Measurements from ENCODE around the gene CACNA2D4.

The CACNA2D4 gene

GRCh38 chr12:1847411-1847810 lies 71.0 kb downstream of the CACNA2D4 start:
- Histone ChIP-seq H3K4me1 (ENCODE audit: low read depth, poor library complexity, severe bottlenecking) (no peaks in the 10 kb centered on the region), H3K4me3 (IDR thresholded peaks at IDR 0.05; ENCODE audit: insufficient read depth, low read depth, low read length) (no peak overlapping the region), H4K20me1 (ENCODE audit: insufficient read depth) (no peaks in the 10 kb centered on the region), H2AFZ (ENCODE audit: low read depth) (no peak overlapping the region), H3K79me2 (ENCODE audit: insufficient read depth, low read depth) (no peaks in the 10 kb centered on the region), H3K27me3 (ENCODE audit: insufficient read depth, low read depth) (peaks cover 27% of the 10 kb centered on the region; the same call in 1 of the 2 replicates), H3K27ac (no peak overlapping the region), H3K4me2 (no peak overlapping the region), H3K9ac (no peak overlapping the region), H3K36me3 (ENCODE audit: insufficient read depth) (no peaks in the 10 kb centered on the region)
- TF ChIP-seq, protein P1, sequence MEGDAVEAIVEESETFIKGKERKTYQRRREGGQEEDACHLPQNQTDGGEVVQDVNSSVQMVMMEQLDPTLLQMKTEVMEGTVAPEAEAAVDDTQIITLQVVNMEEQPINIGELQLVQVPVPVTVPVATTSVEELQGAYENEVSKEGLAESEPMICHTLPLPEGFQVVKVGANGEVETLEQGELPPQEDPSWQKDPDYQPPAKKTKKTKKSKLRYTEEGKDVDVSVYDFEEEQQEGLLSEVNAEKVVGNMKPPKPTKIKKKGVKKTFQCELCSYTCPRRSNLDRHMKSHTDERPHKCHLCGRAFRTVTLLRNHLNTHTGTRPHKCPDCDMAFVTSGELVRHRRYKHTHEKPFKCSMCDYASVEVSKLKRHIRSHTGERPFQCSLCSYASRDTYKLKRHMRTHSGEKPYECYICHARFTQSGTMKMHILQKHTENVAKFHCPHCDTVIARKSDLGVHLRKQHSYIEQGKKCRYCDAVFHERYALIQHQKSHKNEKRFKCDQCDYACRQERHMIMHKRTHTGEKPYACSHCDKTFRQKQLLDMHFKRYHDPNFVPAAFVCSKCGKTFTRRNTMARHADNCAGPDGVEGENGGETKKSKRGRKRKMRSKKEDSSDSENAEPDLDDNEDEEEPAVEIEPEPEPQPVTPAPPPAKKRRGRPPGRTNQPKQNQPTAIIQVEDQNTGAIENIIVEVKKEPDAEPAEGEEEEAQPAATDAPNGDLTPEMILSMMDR (conservative IDR thresholded peaks at IDR 0.05; ENCODE audit: low read depth, low read length) = no peak

- TF ChIP-seq, protein P1 (conservative IDR thresholded peaks at IDR 0.05; ENCODE audit: low read depth, low read length) = no peak
- Histone ChIP-seq H3K27me3 (ENCODE audit: insufficient read depth, low read depth) (peaks cover 27% of the 10 kb centered on the region; the same call in 1 of the 2 replicates), H3K27ac (no peak overlapping the region)
These were observed 71.7 kb downstream of the CACNA2D4 start for GRCh38 chr12:1846421-1847405.

DNA sequence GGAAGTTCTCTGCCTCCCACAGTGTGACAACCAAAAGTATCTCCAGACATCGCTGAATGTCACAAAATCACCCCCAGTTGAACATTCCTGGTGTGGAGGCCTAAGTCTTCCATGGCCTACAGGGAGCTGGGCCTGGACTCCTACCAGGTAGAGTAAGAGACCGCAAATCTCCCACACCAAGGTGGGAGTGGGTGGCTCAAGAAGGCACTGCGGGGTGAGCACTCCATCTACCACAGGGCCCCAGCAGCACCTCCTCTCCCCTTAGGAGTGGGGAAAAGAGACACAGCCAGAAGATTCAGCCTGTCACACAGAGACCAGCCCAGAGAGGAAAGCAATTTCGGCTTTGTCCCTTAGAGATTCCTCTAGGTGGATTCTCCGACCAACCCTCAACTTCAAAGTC lies 72.6 kb downstream of the CACNA2D4 start:
- no peak overlapping the region for H3K27ac ChIP-seq
- peaks cover 33% of the 10 kb centered on the region; the same call in 1 of the 2 replicates for H3K27me3 ChIP-seq (ENCODE audit: insufficient read depth, low read depth)
- no peak overlapping the region for H3K9ac ChIP-seq
- no peak overlapping the region for H3K4me2 ChIP-seq
- H3K4me1 ChIP-seq (ENCODE audit: low read depth, poor library complexity, severe bottlenecking) = no peaks in the 10 kb centered on the region
- no peak overlapping the region for H3K4me3 ChIP-seq (IDR thresholded peaks at IDR 0.05; ENCODE audit: insufficient read depth, low read depth, low read length)
- TF ChIP-seq, protein P1 (conservative IDR thresholded peaks at IDR 0.05; ENCODE audit: low read depth, low read length) = no peak
- H2AFZ ChIP-seq (ENCODE audit: low read depth) = no peak overlapping the region; the same call in 1 of the 2 replicates
- no peaks in the 10 kb centered on the region for H3K79me2 ChIP-seq (ENCODE audit: insufficient read depth, low read depth)
- H3K36me3 ChIP-seq (ENCODE audit: insufficient read depth) = no peaks in the 10 kb centered on the region
- no peaks in the 10 kb centered on the region for H4K20me1 ChIP-seq (ENCODE audit: insufficient read depth)

More at GRCh38 chr12:1846421-1847405, 71.7 kb downstream of the CACNA2D4 start:
- Histone ChIP-seq H4K20me1 (ENCODE audit: insufficient read depth) (no peaks in the 10 kb centered on the region), H2AFZ (ENCODE audit: low read depth) (no peak overlapping the region), H3K4me2 (no peak overlapping the region), H3K4me3 (IDR thresholded peaks at IDR 0.05; ENCODE audit: insufficient read depth, low read depth, low read length) (no peak overlapping the region), H3K79me2 (ENCODE audit: insufficient read depth, low read depth) (no peaks in the 10 kb centered on the region), H3K36me3 (ENCODE audit: insufficient read depth) (no peaks in the 10 kb centered on the region), H3K4me1 (ENCODE audit: low read depth, poor library complexity, severe bottlenecking) (no peaks in the 10 kb centered on the region), H3K9ac (no peak overlapping the region)

DNA sequence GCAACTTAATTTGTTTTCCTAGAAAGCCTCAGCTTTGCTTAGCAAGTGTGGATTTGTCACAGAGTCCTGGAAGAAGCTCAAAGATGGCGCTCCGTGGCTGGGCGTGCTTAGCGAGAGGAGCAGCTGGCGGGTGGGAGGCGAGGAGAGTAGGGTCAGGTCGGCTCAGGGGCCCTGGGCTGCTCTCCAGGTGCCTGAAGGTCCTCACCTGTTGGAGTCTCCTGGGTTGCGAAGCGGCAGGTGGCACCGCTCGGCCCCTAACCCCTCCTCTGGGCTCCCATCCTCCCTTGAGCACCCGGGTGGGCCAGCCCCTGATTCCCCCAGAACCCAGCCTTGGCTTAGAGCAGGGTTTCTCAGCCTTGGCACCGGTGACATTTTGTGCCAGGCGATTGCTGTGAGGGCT lies 73.0 kb downstream of the CACNA2D4 start:
- H3K79me2 ChIP-seq (ENCODE audit: insufficient read depth, low read depth) = no peaks in the 10 kb centered on the region
- no peaks in the 10 kb centered on the region for H3K36me3 ChIP-seq (ENCODE audit: insufficient read depth)
- H2AFZ ChIP-seq (ENCODE audit: low read depth) = no peak overlapping the region
- H4K20me1 ChIP-seq (ENCODE audit: insufficient read depth) = no peaks in the 10 kb centered on the region
- H3K27ac ChIP-seq = no peak overlapping the region
- no peak overlapping the region for H3K4me3 ChIP-seq (IDR thresholded peaks at IDR 0.05; ENCODE audit: insufficient read depth, low read depth, low read length)
- peaks cover 37% of the 10 kb centered on the region; the same call in 1 of the 2 replicates for H3K27me3 ChIP-seq (ENCODE audit: insufficient read depth, low read depth)
- H3K9ac ChIP-seq = no peak overlapping the region
- H3K4me1 ChIP-seq (ENCODE audit: low read depth, poor library complexity, severe bottlenecking) = no peaks in the 10 kb centered on the region
- H3K4me2 ChIP-seq = no peak overlapping the region
- TF ChIP-seq, protein P1 (conservative IDR thresholded peaks at IDR 0.05; ENCODE audit: low read depth, low read length) = no peak

Data from KMS-11 (cell line).